SJCRH30 (cell line): ENCODE data around the gene FEM1B. TPM values are rescaled to one million over a fixed set of nuclear protein-coding genes. Genes with fewer than 3 reads are reported as not detected.

Experiments used
- DNase-seq, 2 experiments: peaks; one replicate each; pipeline ENCODE4 v3.0.0-alpha.2; 2015 to 2020
- H3K27ac ChIP-seq: fragments of 250-450 bp; sonication (Bioruptor Pico); 2 replicates; pipeline ENCODE4 v1.5.1; 2020; ENCODE audit warnings: mild to moderate bottlenecking, moderate library complexity
- H3K27me3 ChIP-seq: fragments of 250-450 bp; sonication (Bioruptor Pico); 2 replicates; pipeline ENCODE4 v1.5.1; 2020; ENCODE audit warnings: mild to moderate bottlenecking, moderate library complexity
- H3K36me3 ChIP-seq: fragments of 250-450 bp; sonication (Bioruptor Pico); 2 replicates; pipeline ENCODE4 v1.5.1; 2020; ENCODE audit warnings: mild to moderate bottlenecking, moderate library complexity
- H3K4me1 ChIP-seq: fragments of 250-450 bp; sonication (Bioruptor Pico); 2 replicates; pipeline ENCODE4 v1.5.1; 2020; ENCODE audit warnings: mild to moderate bottlenecking, moderate library complexity
- H3K4me3 ChIP-seq: fragments of 250-450 bp; sonication (Bioruptor Pico); 2 replicates; pipeline ENCODE4 v1.5.1; 2020; ENCODE audit warnings: mild to moderate bottlenecking, moderate library complexity
- H3K9me3 ChIP-seq: fragments of 250-450 bp; sonication (Bioruptor Pico); replicated peaks from 2 replicates; pipeline ENCODE4 v1.5.1; 2020; ENCODE audit warnings: mild to moderate bottlenecking, moderate library complexity
- total RNA-seq: library from RNA; depleted of rRNA; stranded (reverse); fragments of >200 nt; shearing (Covaris generic); gene quantifications from 2 replicates; pipeline ENCODE4 v1.2.3, GENCODE V29; 2014

FEM1B gene
- total RNA-seq, 1 experiment from 2014 or later, result 67.0 TPM

- H3K36me3 ChIP-seq, result no peaks in the 10 kb centered on the region
- H3K4me1 ChIP-seq, result 0 out of 2 replicates have a peak, but pooled peaks cover 3% of the 10 kb centered on the region
- H3K4me3 ChIP-seq, result no peak overlapping the region
- peaks cover 14% of the 10 kb centered on the region for H3K27me3 ChIP-seq
- no peaks in the 10 kb centered on the region for H3K9me3 ChIP-seq
- no peak overlapping the region for H3K27ac ChIP-seq
- DNase-seq, result no peak
Observed at GRCh38 chr15:68315035-68315434, 37.5 kb downstream of the FEM1B start.

DNA sequence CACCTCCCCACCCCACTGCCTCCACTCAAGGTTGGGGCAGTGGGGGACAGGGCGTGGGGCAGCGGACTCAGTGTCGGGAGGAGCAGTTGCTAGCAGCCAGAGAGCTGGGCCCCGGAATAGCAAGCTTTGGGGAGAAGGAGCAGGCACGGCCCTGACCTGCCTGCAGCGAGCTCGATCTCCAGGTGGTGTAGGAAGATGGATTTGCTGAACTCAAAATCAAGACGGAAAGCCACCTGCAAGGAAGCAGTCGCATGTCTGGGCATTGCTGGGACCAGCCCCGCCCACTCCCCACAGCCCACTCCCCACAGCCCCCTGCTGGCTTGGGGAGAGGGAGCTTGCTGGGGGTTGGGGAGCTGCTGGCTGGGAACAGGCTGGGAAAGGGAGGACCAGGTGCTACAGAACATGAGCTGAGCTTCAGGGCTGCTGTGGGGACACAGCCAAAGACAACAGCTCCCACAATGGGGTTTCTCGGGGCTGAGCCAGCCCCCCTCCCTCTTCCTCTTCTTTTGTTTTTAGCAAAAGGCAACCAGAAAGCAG lies 38.0 kb downstream of the FEM1B start:
- no peak overlapping the region for H3K27ac ChIP-seq
- H3K9me3 ChIP-seq, result no peaks in the 10 kb centered on the region
- H3K27me3 ChIP-seq, result peaks cover 14% of the 10 kb centered on the region
- H3K4me3 ChIP-seq, result no peak overlapping the region
- H3K4me1 ChIP-seq, result 0 out of 2 replicates have a peak, but pooled peaks cover 2% of the 10 kb centered on the region
- H3K36me3 ChIP-seq, result no peaks in the 10 kb centered on the region
- DNase-seq, result no peak

GRCh38 chr15:68316061-68316804 lies 38.7 kb downstream of the FEM1B start:
- no peak overlapping the region for H3K4me3 ChIP-seq
- peak; percentile 27 to 48 for DNase-seq
- no peaks in the 10 kb centered on the region for H3K4me1 ChIP-seq
- peaks cover 14% of the 10 kb centered on the region for H3K27me3 ChIP-seq
- H3K9me3 ChIP-seq, result no peaks in the 10 kb centered on the region
- no peaks in the 10 kb centered on the region for H3K36me3 ChIP-seq
- H3K27ac ChIP-seq, result no peak overlapping the region

GRCh38 chr15:68317281-68318007 lies 39.9 kb downstream of the FEM1B start:
- H3K27me3 ChIP-seq, result peaks cover 14% of the 10 kb centered on the region
- no peak for DNase-seq
- no peaks in the 10 kb centered on the region for H3K36me3 ChIP-seq
- H3K4me1 ChIP-seq, result no peaks in the 10 kb centered on the region
- no peaks in the 10 kb centered on the region for H3K9me3 ChIP-seq
- H3K4me3 ChIP-seq, result no peak overlapping the region
- no peak overlapping the region for H3K27ac ChIP-seq

DNA sequence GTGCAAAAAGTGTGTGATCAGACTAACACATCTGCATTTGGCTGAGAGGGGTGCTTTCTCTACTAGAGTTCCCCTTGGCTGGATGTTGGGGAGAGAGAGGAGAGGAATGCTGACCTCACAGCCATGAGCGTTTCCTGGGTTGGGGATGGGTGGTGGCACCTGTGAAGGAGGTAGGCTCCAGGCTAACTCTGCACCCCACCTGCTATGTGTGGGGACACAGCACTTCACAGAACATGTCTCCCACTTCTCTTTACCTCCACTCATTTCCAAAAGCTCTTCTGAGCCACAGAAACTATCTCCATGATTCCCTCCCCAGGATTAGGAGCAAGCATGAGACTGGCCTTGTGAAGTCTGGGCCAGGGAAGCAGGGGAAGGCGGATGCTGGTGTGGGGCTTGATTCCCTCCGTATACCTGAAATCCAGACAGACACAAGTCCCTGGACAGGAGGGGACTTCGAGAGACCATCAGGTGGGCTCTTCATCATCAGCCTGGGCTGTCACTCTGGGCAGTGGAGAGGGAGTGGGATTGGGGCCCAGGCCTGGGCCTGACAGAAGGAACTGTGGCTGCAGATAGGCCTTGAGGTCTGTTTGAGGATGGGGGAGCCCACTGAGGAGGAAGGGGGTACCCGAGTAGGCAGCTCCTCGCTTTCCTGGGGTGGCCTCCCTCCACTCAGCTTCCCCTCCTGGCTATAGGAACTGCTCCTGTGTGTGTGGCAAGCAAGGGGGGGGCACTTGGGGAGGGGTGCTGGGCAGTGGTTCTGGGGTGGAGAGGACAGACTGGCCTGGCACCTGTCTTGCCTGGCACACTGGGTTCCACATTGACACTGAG lies 40.7 kb downstream of the FEM1B start:
- H3K27ac ChIP-seq, result no peak overlapping the region
- H3K4me3 ChIP-seq, result no peak overlapping the region
- no peaks in the 10 kb centered on the region for H3K9me3 ChIP-seq
- no peaks in the 10 kb centered on the region for H3K36me3 ChIP-seq
- H3K27me3 ChIP-seq, result peaks cover 14% of the 10 kb centered on the region
- no peak for DNase-seq
- H3K4me1 ChIP-seq, result no peaks in the 10 kb centered on the region

GRCh38 chr15:68318931-68319909 lies 41.7 kb downstream of the FEM1B start:
- H3K4me1 ChIP-seq, result no peaks in the 10 kb centered on the region
- H3K27me3 ChIP-seq, result peaks cover 13% of the 10 kb centered on the region

GRCh38 chr15:68319997-68320396 lies 42.5 kb downstream of the FEM1B start:
- H3K9me3 ChIP-seq, result no peaks in the 10 kb centered on the region
- no peaks in the 10 kb centered on the region for H3K4me1 ChIP-seq
- no peak for DNase-seq
- H3K4me3 ChIP-seq, result no peak overlapping the region
- H3K36me3 ChIP-seq, result no peaks in the 10 kb centered on the region
- peaks cover 21% of the 10 kb centered on the region for H3K27me3 ChIP-seq
- H3K27ac ChIP-seq, result no peak overlapping the region

More at GRCh38 chr15:68318931-68319909, 41.7 kb downstream of the FEM1B start:
- no peak for DNase-seq
- H3K4me3 ChIP-seq, result no peak overlapping the region
- no peaks in the 10 kb centered on the region for H3K36me3 ChIP-seq
- H3K27ac ChIP-seq, result no peak overlapping the region
- H3K9me3 ChIP-seq, result no peaks in the 10 kb centered on the region

DNA sequence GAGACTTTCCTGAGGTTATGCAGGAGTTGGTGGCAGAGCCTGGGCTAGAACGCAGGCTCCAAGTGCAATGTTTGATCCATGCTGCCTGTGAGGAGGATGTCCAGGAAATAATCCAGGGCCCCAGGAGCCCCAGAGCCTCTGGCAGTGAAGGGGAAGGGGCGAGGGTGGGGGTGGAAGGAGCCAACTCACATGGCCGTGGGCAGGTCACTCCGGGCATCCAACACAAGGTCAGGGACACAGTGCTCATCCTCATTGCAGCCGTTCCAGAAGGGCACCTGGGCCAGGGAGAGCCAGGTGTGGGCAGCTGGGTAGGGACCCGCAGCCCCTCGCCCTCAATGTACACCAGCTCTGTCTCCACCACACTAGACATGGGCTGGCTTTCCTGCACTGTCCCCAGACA lies 43.7 kb downstream of the FEM1B start:
- Histone ChIP-seq H3K9me3 (no peaks in the 10 kb centered on the region), H3K27ac (no peak overlapping the region), H3K4me1 (no peaks in the 10 kb centered on the region), H3K27me3 (peaks cover 33% of the 10 kb centered on the region), H3K36me3 (no peaks in the 10 kb centered on the region), H3K4me3 (no peak overlapping the region)
- DNase-seq, result no peak

- Histone ChIP-seq H3K9me3 (no peaks in the 10 kb centered on the region), H3K27me3 (peaks cover 34% of the 10 kb centered on the region), H3K27ac (no peak overlapping the region), H3K4me1 (no peaks in the 10 kb centered on the region), H3K4me3 (no peak overlapping the region), H3K36me3 (no peaks in the 10 kb centered on the region)
- DNase-seq, result no peak
Observed at GRCh38 chr15:68322796-68323195, 45.3 kb downstream of the FEM1B start.

DNA sequence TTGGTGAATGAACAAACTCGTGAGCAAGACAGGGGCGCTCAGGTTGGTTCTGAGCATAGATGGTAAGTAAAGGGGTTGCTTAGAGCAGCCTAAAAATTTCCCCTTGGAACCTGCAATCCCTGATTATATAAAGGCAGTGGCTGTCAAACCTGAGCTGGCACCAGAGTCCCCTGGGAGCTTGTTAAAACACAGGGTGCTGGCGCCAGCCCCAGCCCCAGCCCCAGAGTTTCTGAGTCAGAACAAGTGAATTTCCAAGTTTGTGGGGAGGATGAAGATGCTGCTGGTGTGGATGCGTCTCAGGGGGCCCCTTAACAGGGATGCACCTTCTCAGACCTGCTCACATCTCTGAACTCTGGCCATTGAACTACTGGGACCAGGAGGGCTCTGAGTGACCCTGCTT lies 48.2 kb downstream of the FEM1B start:
- DNase-seq, result no peak
- no peaks in the 10 kb centered on the region for H3K4me1 ChIP-seq

GRCh38 chr15:68326711-68327354 lies 49.3 kb downstream of the FEM1B start:
- DNase-seq, result no peak
- H3K4me3 ChIP-seq, result no peak overlapping the region
- H3K4me1 ChIP-seq, result no peaks in the 10 kb centered on the region
- H3K27me3 ChIP-seq, result peaks cover 27% of the 10 kb centered on the region
- H3K27ac ChIP-seq, result no peak overlapping the region
- no peaks in the 10 kb centered on the region for H3K9me3 ChIP-seq
- H3K36me3 ChIP-seq, result no peaks in the 10 kb centered on the region

More for the DNA sequence above, 48.2 kb downstream of the FEM1B start:
- H3K27ac ChIP-seq, result no peak overlapping the region
- peaks cover 27% of the 10 kb centered on the region for H3K27me3 ChIP-seq
- H3K9me3 ChIP-seq, result no peaks in the 10 kb centered on the region
- H3K36me3 ChIP-seq, result no peaks in the 10 kb centered on the region
- H3K4me3 ChIP-seq, result no peak overlapping the region

DNA sequence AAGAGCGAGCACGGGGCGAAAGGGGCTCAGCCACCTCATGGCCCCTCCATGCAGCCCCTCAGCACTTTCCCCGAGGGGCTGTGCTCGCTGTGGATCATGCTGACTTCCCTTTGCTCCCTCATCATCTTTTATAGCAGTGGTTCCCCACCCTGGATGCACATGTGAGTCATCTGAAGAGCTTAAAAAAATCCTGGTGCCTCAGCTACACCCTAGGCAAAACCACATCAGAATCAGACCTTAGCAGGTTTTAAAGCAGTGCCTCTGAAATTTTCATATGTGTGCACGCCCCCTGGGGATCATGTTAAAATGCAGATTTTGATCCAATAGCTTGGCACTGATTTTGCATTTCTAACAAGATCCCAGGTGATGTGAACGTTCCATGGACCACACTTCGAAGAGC lies 50.9 kb downstream of the FEM1B start:
- peaks cover 29% of the 10 kb centered on the region for H3K27me3 ChIP-seq
- no peak overlapping the region for H3K4me3 ChIP-seq
- H3K4me1 ChIP-seq, result no peaks in the 10 kb centered on the region
- H3K9me3 ChIP-seq, result no peaks in the 10 kb centered on the region
- DNase-seq, result no peak
- no peaks in the 10 kb centered on the region for H3K36me3 ChIP-seq
- H3K27ac ChIP-seq, result no peak overlapping the region

DNA sequence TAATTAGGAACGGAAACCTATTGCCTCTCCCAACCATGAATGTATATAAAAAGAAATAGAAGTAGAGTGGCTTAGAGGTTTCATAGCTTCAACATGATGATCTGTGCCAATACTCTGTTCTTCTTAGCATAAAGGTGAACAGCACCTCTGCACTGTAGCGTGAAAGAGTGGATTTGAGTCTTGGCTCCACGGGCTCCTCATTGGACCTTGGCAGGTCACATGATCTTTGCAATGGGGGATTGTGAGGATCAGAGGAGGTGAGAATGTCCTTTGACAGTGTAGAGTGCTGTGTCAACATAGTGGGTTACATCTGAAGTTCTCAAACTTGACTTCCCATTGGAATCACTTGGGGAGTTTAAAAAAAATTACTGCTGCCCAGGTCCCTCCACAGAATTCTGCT lies 51.4 kb downstream of the FEM1B start:
- no peak overlapping the region for H3K4me3 ChIP-seq
- no peaks in the 10 kb centered on the region for H3K4me1 ChIP-seq
- H3K9me3 ChIP-seq, result no peaks in the 10 kb centered on the region
- peaks cover 25% of the 10 kb centered on the region for H3K27me3 ChIP-seq
- H3K36me3 ChIP-seq, result no peaks in the 10 kb centered on the region
- no peak for DNase-seq
- H3K27ac ChIP-seq, result no peak overlapping the region
